Measurements from ENCODE around the gene SEMA6B.
"Not testable (repeated sequence)": the region's sequence is repeated elsewhere in the genome, so short reads cannot be mapped to it uniquely, and the experiment has no call there.

Gene SEMA6B

GRCh38 chr19:4547303-4548237 is 11.9 kb downstream of the SEMA6B start:
- no peak for DNase-seq (ENCODE audit: low read depth, low spot score)

- no peak for DNase-seq (ENCODE audit: low read depth, low spot score)
Observed at GRCh38 chr19:4543842-4544647, 15.4 kb downstream of the SEMA6B start.

DNA sequence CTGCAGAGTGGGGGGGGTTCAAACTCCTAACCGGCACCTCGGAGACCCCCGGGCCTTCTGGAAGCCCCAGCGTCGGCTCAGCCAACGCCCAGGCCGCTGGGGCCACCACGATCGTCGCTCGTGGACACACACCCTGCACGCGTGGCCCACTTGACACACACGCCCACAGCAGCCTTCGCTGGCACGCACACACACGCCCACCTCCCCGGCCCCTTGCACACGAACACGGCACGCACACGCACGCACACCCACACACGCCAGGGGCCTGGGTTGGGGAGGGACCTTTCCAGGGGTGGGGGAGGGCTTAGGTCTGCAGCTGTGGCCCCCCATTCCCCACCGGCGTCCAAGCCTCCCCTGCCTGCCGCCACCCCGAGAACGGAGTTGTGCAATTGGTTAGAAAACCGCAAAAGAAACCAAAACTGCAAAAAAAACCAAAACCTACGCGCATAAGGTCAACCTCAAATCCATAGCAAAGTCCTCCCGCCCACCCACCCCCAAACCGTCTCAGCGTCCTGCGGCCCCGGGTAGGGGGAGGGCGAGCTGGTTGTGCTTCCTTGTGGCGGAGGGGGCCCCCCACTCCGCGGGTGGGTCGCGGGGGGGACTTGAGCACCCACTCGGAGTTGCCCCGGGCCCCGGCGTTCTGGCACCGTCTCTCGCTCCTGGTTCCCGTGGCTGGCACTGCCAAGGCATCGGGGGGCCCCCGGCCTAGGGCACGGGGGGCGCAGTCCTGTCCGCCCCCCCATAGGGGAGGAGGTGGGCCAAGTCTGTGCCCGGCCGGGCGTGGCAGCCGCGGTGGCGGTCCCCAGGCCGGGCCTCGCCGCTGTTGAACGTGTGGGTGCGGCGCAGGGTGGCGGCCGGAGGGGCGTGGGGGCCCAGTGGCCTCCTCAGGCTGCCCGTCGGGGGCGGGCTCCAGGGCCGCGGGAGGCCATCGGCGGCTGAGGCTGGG is 16.3 kb downstream of the SEMA6B start:
- DNase-seq (ENCODE audit: low read depth, low spot score) = no peak

DNA sequence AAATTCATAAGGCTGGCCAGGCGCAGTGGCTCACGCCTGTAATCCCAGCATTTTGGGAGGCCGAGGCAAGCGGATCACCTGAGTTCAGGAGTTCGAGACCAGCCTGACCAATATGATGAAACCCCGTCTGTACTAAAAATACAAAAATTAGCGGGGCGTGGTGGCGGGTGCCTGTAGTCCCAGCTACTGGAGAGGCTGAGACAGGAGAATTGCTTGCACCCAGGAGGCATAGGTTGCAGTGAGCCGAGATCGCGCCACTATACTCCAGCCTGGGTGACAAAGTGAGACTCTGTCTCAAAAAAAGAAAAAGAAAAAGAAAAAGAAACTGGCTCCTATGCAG is 17.7 kb downstream of the SEMA6B start:
- not testable (repeated sequence) for DNase-seq (ENCODE audit: low read depth, low spot score)

DNA sequence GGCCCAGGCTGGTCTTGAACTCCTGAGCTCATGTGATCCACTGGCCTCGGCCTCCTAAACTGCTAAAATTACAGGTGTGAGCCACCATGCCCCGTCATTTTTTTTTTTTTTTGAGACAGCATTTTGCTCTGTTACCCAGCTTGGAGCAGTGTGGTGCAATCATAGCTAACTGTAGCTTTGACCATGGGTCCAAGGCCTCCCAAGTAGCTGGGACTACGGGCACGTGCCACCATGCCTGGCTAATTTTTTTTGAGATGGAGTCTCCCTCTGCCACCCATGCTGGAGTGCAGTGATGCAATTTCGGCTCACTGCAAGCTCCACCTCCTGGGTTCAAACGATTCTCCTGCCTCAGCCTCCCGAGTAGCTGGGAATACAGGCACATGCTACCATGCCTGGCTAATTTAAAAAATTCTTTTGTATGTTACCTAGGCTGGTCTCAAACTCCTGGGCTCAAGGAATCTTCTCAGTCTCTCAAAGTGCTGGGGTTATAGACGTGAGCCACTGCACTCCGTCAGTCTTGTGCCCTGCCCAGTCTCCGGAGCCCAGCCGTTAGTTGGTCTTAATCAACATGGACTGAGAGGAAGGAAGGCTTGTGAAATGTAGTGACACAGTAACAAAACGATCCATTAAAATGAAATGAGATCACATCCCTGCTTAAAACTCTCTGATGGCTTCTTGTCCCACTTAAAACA is 18.2 kb downstream of the SEMA6B start:
- DNase-seq (ENCODE audit: low read depth, low spot score) = no peak

DNA sequence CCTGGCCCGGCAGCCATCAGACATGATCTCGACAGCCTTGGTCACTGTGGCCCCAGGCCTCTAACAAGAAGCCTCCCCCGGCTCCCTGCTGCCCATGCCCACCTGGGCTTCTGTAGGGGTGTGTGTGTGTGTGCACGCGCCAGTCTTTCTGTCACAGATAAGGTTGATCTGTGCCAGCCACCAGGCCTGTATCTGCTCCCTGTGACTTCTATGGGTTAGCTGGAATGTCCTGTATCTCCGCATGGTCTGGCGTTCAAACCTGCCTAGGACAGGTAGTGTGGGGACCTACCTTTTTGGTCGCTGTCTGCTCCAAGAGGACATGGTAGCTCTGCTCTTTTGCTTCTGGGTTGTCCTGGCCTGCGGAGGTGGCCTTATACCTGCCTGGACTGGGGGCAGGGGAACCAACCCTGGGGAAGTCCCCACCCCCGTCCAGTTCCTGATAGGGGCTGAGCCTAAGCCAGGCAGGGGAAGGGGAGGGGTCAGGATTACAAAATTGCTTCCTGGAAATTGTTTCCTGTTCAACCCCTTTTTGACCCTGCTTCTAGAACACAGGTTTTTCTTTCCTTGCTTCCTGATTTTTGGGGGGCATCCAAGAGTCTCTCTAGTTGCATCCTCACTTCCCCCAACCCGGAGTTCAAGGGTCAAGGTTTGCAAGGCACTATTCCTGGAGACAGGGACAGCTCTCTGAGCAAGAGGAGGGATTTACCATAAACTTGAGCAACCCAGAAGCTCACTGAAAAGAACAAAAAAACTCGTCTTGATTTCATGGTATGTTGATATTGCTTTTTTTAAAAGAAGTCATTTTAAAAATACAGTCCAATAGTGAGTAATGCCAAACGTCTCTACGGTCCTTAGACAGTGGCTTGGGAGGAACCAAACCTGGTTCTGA is 19.5 kb downstream of the SEMA6B start, which contains the start of gene LRG1:
LRG1 (minus strand) TSS at position 344 of the 889 bp plus-strand sequence; CDS start at position 321, 23 bp downstream.
- no peak for DNase-seq (ENCODE audit: low read depth, low spot score)

- no peak for DNase-seq (ENCODE audit: low read depth, low spot score)
Observed at GRCh38 chr19:4539169-4539692, 20.3 kb downstream of the SEMA6B start.

DNA sequence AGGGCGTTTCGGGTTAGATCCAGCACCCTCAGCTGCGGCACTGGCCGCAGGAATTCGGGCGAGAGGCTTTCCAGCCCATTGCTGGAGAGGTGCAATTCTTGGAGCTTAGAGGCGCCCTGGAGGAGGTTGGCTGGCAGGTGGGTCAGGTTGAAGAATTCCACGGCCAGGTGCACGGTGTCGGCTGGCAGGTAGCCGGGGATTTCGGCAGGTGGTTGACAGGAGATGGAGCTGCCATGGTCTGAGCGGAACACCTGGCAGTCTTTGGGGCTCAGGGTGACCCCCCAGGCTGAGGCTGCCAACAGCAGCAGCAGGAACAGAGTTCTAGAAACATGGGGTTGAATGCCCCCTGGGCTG is 20.9 kb downstream of the SEMA6B start:
- DNase-seq (ENCODE audit: low read depth, low spot score) = no peak

DNA sequence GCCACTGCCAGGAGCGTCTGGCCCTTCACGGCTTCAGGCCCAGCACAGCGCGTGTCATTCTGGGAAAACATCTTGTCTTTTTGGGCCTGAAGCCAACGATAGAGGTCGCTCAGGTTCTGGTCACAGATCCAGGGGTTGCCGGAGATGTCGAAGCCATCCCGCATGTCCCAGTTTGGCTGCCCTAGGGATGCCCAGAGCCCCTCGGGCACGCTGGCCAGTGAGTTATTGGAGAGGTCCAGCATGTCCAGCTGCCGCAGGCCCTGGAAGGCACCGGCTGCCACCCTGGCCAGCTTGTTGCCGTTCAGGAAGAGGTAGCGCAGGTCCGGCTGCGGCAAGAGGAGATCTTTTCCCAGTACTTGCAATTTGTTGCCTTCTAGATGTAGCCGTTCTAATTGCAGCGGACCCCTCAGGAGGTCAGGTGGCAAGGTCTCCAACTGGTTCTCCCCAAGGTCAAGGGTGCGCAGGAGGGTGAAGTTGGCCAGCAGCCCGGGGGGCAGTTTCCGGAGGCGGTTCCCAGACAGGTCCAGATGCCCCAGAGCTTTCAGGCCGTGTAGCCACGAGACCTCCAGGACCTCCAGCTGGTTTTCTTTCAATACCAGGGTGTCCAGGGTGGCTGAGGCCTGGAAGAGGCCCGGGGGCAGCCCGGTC is 21.4 kb downstream of the SEMA6B start:
- no peak for DNase-seq (ENCODE audit: low read depth, low spot score)

DNA sequence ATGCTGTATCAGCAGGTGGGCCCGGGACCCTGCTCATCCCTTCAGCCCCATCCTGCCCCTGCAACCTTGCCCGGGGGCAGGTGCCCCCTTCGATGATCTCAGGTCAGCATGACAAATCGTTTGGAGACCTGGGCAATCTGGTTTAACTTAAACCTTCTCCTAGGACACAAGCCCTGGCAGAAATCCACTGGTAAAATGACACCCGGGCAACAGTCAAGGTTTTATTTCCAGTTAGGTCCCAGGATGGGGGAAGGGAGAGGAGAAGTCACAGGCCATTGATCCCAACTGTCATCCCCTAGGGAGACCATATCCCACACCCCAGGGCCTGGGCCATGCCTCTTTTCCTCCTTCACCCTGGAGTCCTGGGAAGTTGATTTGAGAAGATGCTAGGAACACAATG is 22.7 kb downstream of the SEMA6B start:
- no peak for DNase-seq (ENCODE audit: low read depth, low spot score)

DNA sequence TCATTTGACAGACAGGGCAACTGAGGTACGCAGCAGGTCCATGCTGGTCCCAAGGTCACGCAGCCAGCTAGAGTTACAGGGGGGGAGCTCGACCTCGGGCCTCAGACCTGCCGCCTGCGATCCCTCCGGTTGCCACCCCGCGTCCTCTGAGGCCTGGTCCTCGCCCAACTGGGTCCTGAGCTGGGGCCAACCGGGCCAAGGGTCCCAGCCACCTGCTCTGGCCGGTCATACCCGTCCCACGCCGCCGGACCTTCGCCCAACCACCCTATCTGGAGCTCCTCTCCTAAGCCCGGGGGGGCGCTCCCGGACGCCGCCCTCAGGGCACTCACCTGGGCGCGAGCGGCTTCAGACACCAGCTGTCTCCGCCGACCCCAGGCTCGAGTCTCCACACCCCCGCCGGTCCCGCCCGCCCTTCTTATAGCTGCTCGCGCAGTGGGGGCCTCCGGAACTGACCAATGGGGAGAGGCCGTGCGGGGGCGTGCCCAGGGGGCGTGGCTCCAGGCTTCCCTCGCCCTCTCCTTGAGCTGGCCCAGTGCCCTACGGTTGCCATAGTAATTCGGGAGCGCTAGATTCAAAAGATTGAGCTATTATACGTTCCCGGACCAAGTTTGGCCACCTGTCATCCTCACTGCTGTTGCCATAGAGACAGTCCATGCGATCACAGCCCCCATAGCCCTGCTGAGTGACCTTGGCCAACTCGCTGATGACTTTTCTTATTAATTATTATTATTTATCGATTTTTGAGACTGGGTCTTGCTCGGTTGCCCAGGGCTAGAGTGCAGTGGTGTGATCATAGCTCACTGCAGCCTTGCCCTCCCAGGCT is 24.4 kb downstream of the SEMA6B start, which contains the start of gene PLIN5:
PLIN5 (minus strand) TSS at position 389 of the 823 bp plus-strand sequence. CDS start 1,150 bp downstream, outside the sequence.
- DNase-seq (ENCODE audit: low read depth, low spot score) = peak; percentile 97

- no peak for DNase-seq (ENCODE audit: low read depth, low spot score)
Observed at GRCh38 chr19:4533835-4534424, 25.6 kb downstream of the SEMA6B start.

- DNase-seq (ENCODE audit: low read depth, low spot score) = no peak
Observed at GRCh38 chr19:4533334-4533733, 26.1 kb downstream of the SEMA6B start.

DNA sequence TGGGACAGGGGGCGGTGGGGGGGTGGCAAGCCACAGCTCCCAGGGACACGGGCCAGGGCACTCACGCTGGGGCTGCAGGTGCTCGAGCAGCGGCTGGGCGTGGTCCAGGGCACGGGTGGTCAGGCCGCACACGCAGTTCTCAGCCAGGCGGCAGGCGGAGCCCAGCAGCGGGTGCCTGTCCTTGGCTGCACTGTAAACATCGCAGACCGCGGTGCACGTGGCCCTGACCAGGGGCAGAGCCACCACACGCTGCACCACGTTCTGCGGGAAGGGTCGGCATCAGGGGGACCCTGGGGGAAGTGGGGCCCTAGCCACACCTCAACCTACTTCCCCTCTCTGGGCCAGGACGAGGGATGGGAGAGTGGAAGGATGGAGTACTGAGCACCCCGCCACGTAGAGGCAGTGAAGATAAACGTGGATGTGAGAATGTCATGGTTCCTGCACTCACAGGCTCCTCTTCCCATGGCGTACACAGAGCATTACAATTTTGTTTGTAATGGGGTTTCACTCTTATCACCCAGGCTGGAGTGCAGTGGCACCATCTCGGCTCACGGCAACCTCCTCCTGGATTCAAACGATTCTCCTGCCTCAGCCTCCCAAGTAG is 27.8 kb downstream of the SEMA6B start:
- no peak for DNase-seq (ENCODE audit: low read depth, low spot score)

- DNase-seq (ENCODE audit: low read depth, low spot score) = no peak
Observed at GRCh38 chr19:4529924-4530522, 29.5 kb downstream of the SEMA6B start.

DNA sequence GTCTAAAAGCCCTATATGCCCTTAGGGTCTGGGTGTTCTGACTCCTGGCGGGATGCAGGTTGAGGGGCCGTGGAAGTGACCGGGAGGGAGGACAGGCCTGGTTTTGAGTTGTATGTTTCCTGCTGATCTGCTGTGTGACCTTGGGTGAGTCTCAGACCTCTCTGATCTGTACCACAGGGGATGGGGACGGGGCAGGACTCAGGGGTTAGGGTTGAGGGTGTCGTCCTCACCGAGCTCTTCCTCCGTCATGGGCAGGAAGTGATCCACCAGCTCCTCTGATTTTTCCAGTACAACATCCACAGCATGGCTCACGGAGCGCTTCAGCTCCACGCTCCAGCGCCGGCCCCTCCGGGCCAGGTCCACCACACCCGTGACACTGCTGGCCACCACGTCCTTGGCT is 30.6 kb downstream of the SEMA6B start:
- no peak for DNase-seq (ENCODE audit: low read depth, low spot score)

GRCh38 chr19:4527377-4527776 is 32.1 kb downstream of the SEMA6B start:
- not testable (repeated sequence) for DNase-seq (ENCODE audit: low read depth, low spot score)

Measured in ELF-1 (cell line).